GM19467 (cell line): ENCODE measurements around the gene PDE7B.
"Not testable (repeated sequence)": the region's sequence is repeated elsewhere in the genome, so short reads cannot be mapped to it uniquely, and the experiment has no call there.

Source experiments
- ATAC-seq: cut with Tn5 transposase; IDR thresholded peaks from one replicate; pipeline ENCODE4 v1.9.1; 2021; ENCODE audit warnings: mild to moderate bottlenecking, moderate library complexity; ENCODE audit not compliant: unreplicated experiment

The PDE7B gene

GRCh38 chr6:136093835-136094234 is 242.3 kb downstream of the PDE7B start:
- no peak for ATAC-seq

GRCh38 chr6:136094812-136095211 is 243.3 kb downstream of the PDE7B start:
- no peak for ATAC-seq

GRCh38 chr6:136095986-136096385 is 244.5 kb downstream of the PDE7B start:
- no peak for ATAC-seq

GRCh38 chr6:136102991-136103688 is 251.6 kb downstream of the PDE7B start:
- ATAC-seq, result no peak

GRCh38 chr6:136103763-136104311 is 252.3 kb downstream of the PDE7B start:
- ATAC-seq, result no peak

- ATAC-seq, result no peak
These were observed 253.1 kb downstream of the PDE7B start for GRCh38 chr6:136104556-136104955.

- not testable (repeated sequence) for ATAC-seq
These were observed 254.3 kb downstream of the PDE7B start for GRCh38 chr6:136105797-136106196.

GRCh38 chr6:136108361-136108945 is 257.0 kb downstream of the PDE7B start:
- ATAC-seq, result no peak

- no peak for ATAC-seq
These were observed 260.3 kb downstream of the PDE7B start for GRCh38 chr6:136111831-136112230.

GRCh38 chr6:136112262-136112661 is 260.8 kb downstream of the PDE7B start:
- ATAC-seq, result no peak

GRCh38 chr6:136113736-136114173 is 262.3 kb downstream of the PDE7B start:
- ATAC-seq, result no peak

GRCh38 chr6:136114661-136115060 is 263.2 kb downstream of the PDE7B start:
- ATAC-seq, result no peak

- no peak for ATAC-seq
These were observed 264.4 kb downstream of the PDE7B start for GRCh38 chr6:136115941-136116340.

- no peak for ATAC-seq
These were observed 265.6 kb downstream of the PDE7B start for GRCh38 chr6:136117081-136117480.

GRCh38 chr6:136118787-136119186 is 267.3 kb downstream of the PDE7B start:
- ATAC-seq, result no peak

- no peak for ATAC-seq
These were observed 272.0 kb downstream of the PDE7B start for GRCh38 chr6:136123468-136123867.

GRCh38 chr6:136125585-136125984 is 274.1 kb downstream of the PDE7B start:
- ATAC-seq, result no peak

GRCh38 chr6:136127873-136128272 is 276.4 kb downstream of the PDE7B start:
- ATAC-seq, result no peak

- ATAC-seq, result no peak
These were observed 277.9 kb downstream of the PDE7B start for GRCh38 chr6:136129365-136129764.

- no peak for ATAC-seq
These were observed 282.8 kb downstream of the PDE7B start for GRCh38 chr6:136134268-136134667.

GRCh38 chr6:136134751-136135150 is 283.2 kb downstream of the PDE7B start:
- no peak for ATAC-seq

- no peak for ATAC-seq
These were observed 284.8 kb downstream of the PDE7B start for GRCh38 chr6:136136274-136136673.
